Mammary epithelial cell (primary cell): ENCODE data around the gene OR2S2.

ENCODE experiments used
- EZH2 ChIP-seq: IDR thresholded peaks from 2 replicates; pipeline ENCODE4 v1.6.1; 2012; ENCODE audit warnings: low read length, inconsistent platforms, borderline replicate concordance
- TF ChIP-seq, protein P1 (sequence below), 2 donors: IDR thresholded peaks in 1 of 2; conservative IDR thresholded peaks in 1 of 2; 2 replicates each; pipeline ENCODE4 v1.5.1; 2011 to 2012; ENCODE audit warnings: inconsistent platforms in 2 of 2, low read length in 2 of 2, mild to moderate bottlenecking in 2 of 2, control low read depth in 1 of 2, low read depth in 1 of 2; ENCODE audit not compliant: insufficient read depth in 1 of 2; ENCODE audit errors: extremely low read depth in 1 of 2

DNA sequence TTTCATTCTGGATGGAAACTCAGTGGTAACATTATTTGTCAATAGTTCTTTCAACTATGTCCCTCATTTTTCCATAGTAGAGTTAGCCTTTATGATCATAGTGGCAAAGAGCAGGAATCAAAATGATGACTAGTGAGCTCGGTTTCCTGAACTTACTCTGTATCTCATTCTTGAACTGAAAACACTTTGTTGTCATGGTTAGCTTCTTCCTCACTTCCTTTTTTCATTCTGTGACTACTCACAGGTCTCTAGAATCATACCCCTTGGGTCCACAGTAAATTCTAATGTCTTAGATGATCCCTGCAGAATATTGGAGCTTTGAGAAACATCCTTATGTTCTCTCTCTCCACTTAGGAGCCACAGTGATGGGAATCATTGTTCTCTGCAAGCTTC, 49.4 kb upstream of the OR2S2 start:
- TF ChIP-seq, protein P1, sequence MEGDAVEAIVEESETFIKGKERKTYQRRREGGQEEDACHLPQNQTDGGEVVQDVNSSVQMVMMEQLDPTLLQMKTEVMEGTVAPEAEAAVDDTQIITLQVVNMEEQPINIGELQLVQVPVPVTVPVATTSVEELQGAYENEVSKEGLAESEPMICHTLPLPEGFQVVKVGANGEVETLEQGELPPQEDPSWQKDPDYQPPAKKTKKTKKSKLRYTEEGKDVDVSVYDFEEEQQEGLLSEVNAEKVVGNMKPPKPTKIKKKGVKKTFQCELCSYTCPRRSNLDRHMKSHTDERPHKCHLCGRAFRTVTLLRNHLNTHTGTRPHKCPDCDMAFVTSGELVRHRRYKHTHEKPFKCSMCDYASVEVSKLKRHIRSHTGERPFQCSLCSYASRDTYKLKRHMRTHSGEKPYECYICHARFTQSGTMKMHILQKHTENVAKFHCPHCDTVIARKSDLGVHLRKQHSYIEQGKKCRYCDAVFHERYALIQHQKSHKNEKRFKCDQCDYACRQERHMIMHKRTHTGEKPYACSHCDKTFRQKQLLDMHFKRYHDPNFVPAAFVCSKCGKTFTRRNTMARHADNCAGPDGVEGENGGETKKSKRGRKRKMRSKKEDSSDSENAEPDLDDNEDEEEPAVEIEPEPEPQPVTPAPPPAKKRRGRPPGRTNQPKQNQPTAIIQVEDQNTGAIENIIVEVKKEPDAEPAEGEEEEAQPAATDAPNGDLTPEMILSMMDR (conservative IDR thresholded peaks at IDR 0.05 in 1 of 2, IDR thresholded peaks at IDR 0.05 in 1 of 2; ENCODE audit: extremely low read depth in 1 of 2, insufficient read depth in 1 of 2, low read depth in 1 of 2, low read length in 2 of 2), result no peak
- no peak for TF ChIP-seq EZH2
